ENCODE data around the gene FRMD7.
"Not testable (repeated sequence)": the region's sequence is repeated elsewhere in the genome, so short reads cannot be mapped to it uniquely, and the experiment has no call there.

Gene FRMD7

GRCh38 chrX:132092439-132093065 lies 35.3 kb downstream of the FRMD7 start:
- DNase-seq: peak; percentile 19

GRCh38 chrX:132090403-132091159 lies 37.2 kb downstream of the FRMD7 start:
- no peak for DNase-seq

GRCh38 chrX:132088864-132089263 lies 39.0 kb downstream of the FRMD7 start:
- DNase-seq: no peak

DNA sequence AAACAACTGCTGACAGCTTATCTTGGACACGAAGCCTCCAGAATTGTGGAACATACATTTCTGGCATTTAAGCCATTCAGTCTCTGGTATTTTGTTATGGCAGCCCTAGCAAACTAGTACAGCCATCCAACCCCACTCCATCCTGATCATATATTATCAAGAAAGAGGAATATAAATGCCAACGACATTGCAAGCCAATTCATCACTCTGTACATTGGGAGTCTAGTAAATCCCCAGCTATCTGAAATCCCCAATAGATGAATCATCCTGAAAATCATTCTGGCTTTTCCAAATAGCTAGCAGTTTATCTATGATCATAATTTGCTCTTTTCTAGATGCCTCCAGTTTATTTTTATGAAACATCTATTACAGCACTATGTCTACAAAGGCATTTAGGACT lies 41.1 kb downstream of the FRMD7 start:
- no peak for DNase-seq

- no peak for DNase-seq
Measured at GRCh38 chrX:132085786-132086185, 42.0 kb downstream of the FRMD7 start.

GRCh38 chrX:132077912-132078311 lies 49.9 kb downstream of the FRMD7 start:
- DNase-seq: no peak

GRCh38 chrX:132077414-132077813 lies 50.4 kb downstream of the FRMD7 start:
- DNase-seq: no peak

GRCh38 chrX:132071254-132071653 lies 56.6 kb downstream of the FRMD7 start:
- no peak for DNase-seq

DNA sequence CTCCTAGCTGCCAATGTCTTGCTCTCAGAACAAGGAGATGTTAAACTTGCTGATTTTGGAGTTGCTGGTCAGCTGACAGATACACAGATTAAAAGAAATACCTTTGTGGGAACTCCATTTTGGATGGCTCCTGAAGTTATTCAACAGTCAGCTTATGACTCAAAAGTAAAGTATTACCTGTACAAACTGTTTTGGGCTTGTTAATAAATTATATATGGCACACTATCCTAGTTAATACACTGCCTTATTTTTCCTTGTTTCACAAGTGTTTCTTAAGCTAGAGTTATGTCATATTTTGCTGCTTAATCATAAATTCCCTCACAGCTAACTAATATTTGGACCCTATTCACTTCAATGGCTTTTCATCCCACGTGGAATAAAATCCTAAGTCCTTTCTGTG lies 59.4 kb downstream of the FRMD7 start:
- no peak for DNase-seq

- no peak for DNase-seq
Measured at GRCh38 chrX:132063862-132064261, 64.0 kb downstream of the FRMD7 start.

- no peak for DNase-seq
Measured at GRCh38 chrX:132063334-132063733, 64.5 kb downstream of the FRMD7 start.

- DNase-seq: no peak
Measured at GRCh38 chrX:132059973-132060540, 67.8 kb downstream of the FRMD7 start.

GRCh38 chrX:132058975-132059374 lies 68.8 kb downstream of the FRMD7 start:
- no peak for DNase-seq

DNA sequence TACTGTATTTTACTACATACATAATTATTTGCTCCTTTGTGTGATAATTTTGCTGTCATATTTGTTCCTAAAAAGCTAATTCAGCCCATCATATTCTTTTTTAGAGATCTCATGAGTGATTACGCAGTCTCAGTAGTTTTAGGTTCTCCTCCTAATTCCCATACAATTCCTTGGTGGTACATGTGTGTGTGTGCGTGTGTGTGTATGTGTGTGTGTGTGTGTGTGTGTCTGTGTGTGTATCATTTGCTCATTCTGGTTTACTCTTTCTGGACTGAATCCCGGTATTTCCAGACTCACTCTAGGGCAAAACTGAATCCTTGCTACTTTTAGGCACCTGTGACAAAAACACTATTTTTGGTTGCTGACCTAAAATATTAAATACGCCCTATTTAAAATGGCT lies 69.8 kb downstream of the FRMD7 start:
- DNase-seq: no peak

DNA sequence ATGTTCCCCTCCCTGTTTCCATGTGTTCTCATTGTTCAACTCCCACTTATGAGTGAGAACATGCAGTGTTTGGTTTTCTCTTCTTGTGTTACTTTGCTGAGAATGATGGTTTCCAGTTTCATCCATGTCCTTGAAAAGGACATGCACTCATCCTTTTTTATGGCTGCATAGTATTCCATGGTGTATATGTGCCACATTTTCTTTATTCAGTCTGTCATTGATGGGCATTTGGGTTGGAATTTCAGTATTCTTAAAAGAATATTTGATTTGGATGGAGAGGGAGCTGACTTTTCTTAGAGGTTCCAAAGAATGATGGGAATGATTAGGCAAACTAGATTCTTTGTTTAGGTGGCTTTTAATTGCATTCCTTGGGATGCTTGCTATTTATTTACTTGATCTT lies 76.0 kb downstream of the FRMD7 start:
- DNase-seq: not testable (repeated sequence)

DNA sequence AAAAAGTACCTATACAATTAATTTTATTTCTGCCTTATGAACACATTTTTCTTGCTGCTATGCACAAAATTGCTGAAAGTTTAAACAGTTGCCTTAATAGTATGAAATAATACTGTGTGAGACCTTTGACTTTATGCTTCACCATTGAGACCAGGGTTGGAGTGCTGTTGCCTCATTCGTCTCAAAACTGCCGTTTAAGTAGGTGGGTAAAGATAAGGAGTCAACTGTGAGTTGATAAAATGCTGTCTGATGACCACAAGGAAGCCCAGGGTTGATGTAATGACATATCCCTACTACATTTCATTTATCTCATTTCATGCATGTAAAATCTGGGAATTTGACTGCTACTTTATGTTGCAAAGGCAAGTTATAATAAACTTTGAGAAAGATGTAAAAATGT lies 81.3 kb downstream of the FRMD7 start:
- no peak for DNase-seq

- DNase-seq: no peak
Measured at GRCh38 chrX:132045456-132045855, 82.4 kb downstream of the FRMD7 start.

- DNase-seq: no peak
Measured at GRCh38 chrX:132044953-132045352, 82.9 kb downstream of the FRMD7 start.

DNA sequence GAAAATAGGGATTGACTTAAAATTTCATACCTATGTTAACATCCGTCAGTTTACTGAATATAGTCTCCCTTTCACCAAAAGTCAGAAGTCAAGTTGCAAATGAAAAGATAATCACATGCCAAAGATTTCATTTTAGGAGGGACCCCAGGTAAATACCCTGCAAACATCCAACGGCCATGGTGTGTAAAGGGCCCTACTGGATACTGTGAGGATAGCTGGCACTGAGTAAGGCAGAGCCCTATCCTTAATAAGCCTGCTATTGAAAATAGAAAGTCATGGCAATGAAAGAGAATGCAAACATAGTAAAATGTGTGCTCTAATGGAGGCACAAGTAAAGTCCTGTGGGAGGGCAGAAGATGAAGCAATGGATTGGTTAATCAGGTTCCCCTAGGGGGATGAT lies 83.8 kb downstream of the FRMD7 start:
- no peak for DNase-seq

- DNase-seq: no peak
Measured at GRCh38 chrX:132041015-132041414, 86.8 kb downstream of the FRMD7 start.

DNA sequence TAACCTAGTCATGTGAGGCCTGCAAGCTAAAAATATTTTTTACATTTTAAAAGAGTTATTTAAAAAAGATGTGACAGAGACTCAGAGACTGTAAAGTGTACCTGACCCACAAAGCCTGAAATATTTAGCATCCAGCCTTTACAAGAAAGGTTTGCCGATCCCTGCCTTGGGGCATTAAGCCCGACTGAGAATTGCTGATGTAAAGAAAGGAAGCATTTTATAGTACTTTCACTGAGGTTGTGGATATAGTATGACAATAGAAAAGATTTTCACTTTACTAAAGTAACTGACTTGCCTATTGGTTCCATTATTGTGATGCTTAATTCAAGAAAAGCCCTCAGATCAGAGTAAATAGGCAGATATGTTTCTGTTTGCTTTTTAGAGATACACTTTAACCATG lies 87.8 kb downstream of the FRMD7 start:
- no peak for DNase-seq

- no peak for DNase-seq
Measured at GRCh38 chrX:132037479-132037993, 90.3 kb downstream of the FRMD7 start.

DNA sequence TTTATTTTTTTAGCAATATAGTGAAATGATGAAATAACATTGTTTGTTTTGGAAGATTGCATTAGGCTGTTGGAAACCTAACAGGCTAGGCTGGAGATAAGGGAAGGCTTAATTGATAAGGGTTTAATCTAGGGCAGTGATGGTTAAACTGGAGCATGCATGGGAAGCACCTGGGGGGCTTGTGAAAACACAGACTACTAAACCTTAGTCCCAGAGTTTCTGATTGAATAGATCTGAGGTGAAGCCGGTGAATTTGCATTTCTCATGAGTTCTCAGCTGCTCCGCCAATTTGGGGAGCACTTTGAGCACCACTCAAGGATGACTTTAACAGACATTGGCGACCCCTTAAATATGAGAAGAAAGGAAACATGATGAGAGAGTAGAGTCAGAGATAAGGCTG lies 93.2 kb downstream of the FRMD7 start:
- no peak for DNase-seq

- DNase-seq: no peak
Measured at GRCh38 chrX:132033166-132033565, 94.7 kb downstream of the FRMD7 start.
